Panc1 (cell line): ENCODE data around the gene FBXL22.

ENCODE experiments used
- POLR2AphosphoS5 ChIP-seq: IDR thresholded peaks from 2 replicates; pipeline ENCODE4 v1.6.1; 2012; ENCODE audit warnings: mild to moderate bottlenecking, low read depth, low read length, moderate library complexity
- TF ChIP-seq, protein P1 (sequence below): fragments of 450-650 bp; IDR thresholded peaks from 2 replicates; pipeline ENCODE4 v1.5.1; 2017; ENCODE audit warnings: mild to moderate bottlenecking
- TF ChIP-seq, protein P2 (sequence below), 2 experiments: IDR thresholded peaks; 2 replicates each; pipeline ENCODE4 v1.6.1; 2011 to 2012; ENCODE audit warnings: low read depth in 2 of 2, control low read depth in 1 of 2, low read length in 1 of 2, mild to moderate bottlenecking in 1 of 2, moderate library complexity in 1 of 2; ENCODE audit not compliant: insufficient read depth in 1 of 2

DNA sequence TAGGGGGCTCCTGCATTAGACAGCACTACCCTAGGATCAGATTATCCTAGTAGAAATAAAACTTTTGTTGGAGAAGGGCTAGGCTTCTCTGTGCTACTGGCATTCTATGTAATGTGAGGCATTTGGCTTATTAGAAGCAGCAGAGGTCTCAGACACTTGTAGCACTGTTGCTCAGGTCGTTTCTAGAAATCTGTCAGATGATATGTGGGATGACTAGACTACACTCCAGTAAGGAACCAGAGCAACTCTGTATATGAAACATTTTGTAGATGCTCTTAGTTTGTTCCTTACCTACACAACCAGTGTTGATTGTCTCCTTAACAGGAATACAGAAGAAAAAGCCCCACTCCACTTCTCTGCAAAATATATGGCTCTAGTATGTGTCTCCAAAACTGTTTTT, 21.9 kb upstream of the FBXL22 start:
- TF ChIP-seq, protein P1, sequence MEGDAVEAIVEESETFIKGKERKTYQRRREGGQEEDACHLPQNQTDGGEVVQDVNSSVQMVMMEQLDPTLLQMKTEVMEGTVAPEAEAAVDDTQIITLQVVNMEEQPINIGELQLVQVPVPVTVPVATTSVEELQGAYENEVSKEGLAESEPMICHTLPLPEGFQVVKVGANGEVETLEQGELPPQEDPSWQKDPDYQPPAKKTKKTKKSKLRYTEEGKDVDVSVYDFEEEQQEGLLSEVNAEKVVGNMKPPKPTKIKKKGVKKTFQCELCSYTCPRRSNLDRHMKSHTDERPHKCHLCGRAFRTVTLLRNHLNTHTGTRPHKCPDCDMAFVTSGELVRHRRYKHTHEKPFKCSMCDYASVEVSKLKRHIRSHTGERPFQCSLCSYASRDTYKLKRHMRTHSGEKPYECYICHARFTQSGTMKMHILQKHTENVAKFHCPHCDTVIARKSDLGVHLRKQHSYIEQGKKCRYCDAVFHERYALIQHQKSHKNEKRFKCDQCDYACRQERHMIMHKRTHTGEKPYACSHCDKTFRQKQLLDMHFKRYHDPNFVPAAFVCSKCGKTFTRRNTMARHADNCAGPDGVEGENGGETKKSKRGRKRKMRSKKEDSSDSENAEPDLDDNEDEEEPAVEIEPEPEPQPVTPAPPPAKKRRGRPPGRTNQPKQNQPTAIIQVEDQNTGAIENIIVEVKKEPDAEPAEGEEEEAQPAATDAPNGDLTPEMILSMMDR, result no peak
- TF ChIP-seq POLR2AphosphoS5, result no peak
- TF ChIP-seq, protein P2, sequence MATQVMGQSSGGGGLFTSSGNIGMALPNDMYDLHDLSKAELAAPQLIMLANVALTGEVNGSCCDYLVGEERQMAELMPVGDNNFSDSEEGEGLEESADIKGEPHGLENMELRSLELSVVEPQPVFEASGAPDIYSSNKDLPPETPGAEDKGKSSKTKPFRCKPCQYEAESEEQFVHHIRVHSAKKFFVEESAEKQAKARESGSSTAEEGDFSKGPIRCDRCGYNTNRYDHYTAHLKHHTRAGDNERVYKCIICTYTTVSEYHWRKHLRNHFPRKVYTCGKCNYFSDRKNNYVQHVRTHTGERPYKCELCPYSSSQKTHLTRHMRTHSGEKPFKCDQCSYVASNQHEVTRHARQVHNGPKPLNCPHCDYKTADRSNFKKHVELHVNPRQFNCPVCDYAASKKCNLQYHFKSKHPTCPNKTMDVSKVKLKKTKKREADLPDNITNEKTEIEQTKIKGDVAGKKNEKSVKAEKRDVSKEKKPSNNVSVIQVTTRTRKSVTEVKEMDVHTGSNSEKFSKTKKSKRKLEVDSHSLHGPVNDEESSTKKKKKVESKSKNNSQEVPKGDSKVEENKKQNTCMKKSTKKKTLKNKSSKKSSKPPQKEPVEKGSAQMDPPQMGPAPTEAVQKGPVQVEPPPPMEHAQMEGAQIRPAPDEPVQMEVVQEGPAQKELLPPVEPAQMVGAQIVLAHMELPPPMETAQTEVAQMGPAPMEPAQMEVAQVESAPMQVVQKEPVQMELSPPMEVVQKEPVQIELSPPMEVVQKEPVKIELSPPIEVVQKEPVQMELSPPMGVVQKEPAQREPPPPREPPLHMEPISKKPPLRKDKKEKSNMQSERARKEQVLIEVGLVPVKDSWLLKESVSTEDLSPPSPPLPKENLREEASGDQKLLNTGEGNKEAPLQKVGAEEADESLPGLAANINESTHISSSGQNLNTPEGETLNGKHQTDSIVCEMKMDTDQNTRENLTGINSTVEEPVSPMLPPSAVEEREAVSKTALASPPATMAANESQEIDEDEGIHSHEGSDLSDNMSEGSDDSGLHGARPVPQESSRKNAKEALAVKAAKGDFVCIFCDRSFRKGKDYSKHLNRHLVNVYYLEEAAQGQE (IDR thresholded peaks at IDR 0.05; ENCODE audit: insufficient read depth in 1 of 2, low read depth in 2 of 2, low read length in 1 of 2), result no peak
